HEK293 (cell line): ENCODE data around the gene CLEC14A.

Source experiments
- CTCF ChIA-PET: fragments of 350-600 bp; formaldehyde crosslinking; extraction: SDS; loops from one replicate; lab custom pipeline; 2021; ENCODE audit warnings: antibody characterized with exemption; lab: Yijun Ruan, JAX
- POLR2A ChIA-PET: fragments of 300-600 bp; formaldehyde crosslinking; extraction: SDS; loops from one replicate; lab custom pipeline; 2020; ENCODE audit warnings: antibody characterized with exemption, inconsistent platforms; lab: Yijun Ruan, JAX
- H3K27ac ChIP-seq: fragments of 200-500 bp; sonication (Bioruptor generic); 2 replicates; pipeline ENCODE4 v1.5.1; 2014; ENCODE audit warnings: low read depth, low read length, control low read depth, inconsistent platforms; ENCODE audit errors: extremely low read depth
- H3K36me3 ChIP-seq, 2 experiments: fragments of 200-500 bp in 1 of 2; sonication (Bioruptor generic) in 1 of 2; 1 replicate in 1 of 2; 2 replicates in 1 of 2; pipeline ENCODE4 v1.5.1; 2014 to 2017; ENCODE audit warnings: inconsistent platforms in 2 of 2, low read length in 2 of 2; ENCODE audit not compliant: control insufficient read depth in 2 of 2, insufficient read depth in 1 of 2
- H3K4me1 ChIP-seq: fragments of 200-500 bp; sonication (Bioruptor generic); 2 replicates; pipeline ENCODE4 v1.5.1; 2014; ENCODE audit warnings: mild to moderate bottlenecking, low read length, inconsistent platforms; ENCODE audit not compliant: control insufficient read depth, insufficient read depth
- H3K4me3 ChIP-seq: 2 replicates; pipeline ENCODE4 v1.5.1; 2011; ENCODE audit warnings: low read depth, mild to moderate bottlenecking, control low read depth, low read length, moderate library complexity
- H3K9me3 ChIP-seq: fragments of 200-500 bp; sonication (Bioruptor generic); 2 replicates; pipeline ENCODE4 v1.5.1; 2014; ENCODE audit warnings: low read depth, low read length, inconsistent platforms; ENCODE audit not compliant: control insufficient read depth, insufficient read depth
- EGR2 ChIP-seq: fragments of 450-650 bp; formaldehyde crosslinking; IDR thresholded peaks from 2 replicates; pipeline ENCODE4 v1.5.1; 2016; ENCODE audit warnings: low read depth, missing biosample characterization, missing genetic modification characterization
- FEZF1 ChIP-seq: fragments of 450-650 bp; formaldehyde crosslinking; IDR thresholded peaks from 2 replicates; pipeline ENCODE4 v1.5.1; 2016; ENCODE audit warnings: missing biosample characterization, missing genetic modification characterization
- GLIS1 ChIP-seq: fragments of 450-650 bp; formaldehyde crosslinking; IDR thresholded peaks from 2 replicates; pipeline ENCODE4 v1.5.1; 2016; ENCODE audit warnings: missing biosample characterization, missing genetic modification characterization
- KLF10 ChIP-seq: fragments of 450-650 bp; IDR thresholded peaks from 2 replicates; pipeline ENCODE4 v1.5.1; 2018; ENCODE audit warnings: missing biosample characterization, mild to moderate bottlenecking, missing genetic modification characterization
- KLF7 ChIP-seq: fragments of 450-650 bp; formaldehyde crosslinking; IDR thresholded peaks from 2 replicates; pipeline ENCODE4 v1.5.1; 2016; ENCODE audit warnings: missing biosample characterization, missing genetic modification characterization, borderline replicate concordance
- MZF1 ChIP-seq: fragments of 450-650 bp; formaldehyde crosslinking; IDR thresholded peaks from 2 replicates; pipeline ENCODE4 v1.5.1; 2017; ENCODE audit warnings: missing biosample characterization, missing genetic modification characterization, borderline replicate concordance
- PRDM1 ChIP-seq: fragments of 450-650 bp; formaldehyde crosslinking; IDR thresholded peaks from 2 replicates; pipeline ENCODE4; 2016; ENCODE audit warnings: missing biosample characterization, missing genetic modification characterization
- SCRT2 ChIP-seq: fragments of 450-650 bp; formaldehyde crosslinking; IDR thresholded peaks from 2 replicates; pipeline ENCODE4 v1.5.1; 2016; ENCODE audit warnings: missing biosample characterization, missing genetic modification characterization
- ZFP3 ChIP-seq: fragments of 450-650 bp; formaldehyde crosslinking; IDR thresholded peaks from 2 replicates; pipeline ENCODE4 v1.5.1; 2016; ENCODE audit warnings: low read depth, missing biosample characterization, missing genetic modification characterization
- ZNF140 ChIP-seq: fragments of 450-650 bp; formaldehyde crosslinking; IDR thresholded peaks from 2 replicates; pipeline ENCODE4 v1.5.1; 2016; ENCODE audit warnings: missing biosample characterization, missing genetic modification characterization
- ZNF239 ChIP-seq: fragments of 450-650 bp; formaldehyde crosslinking; IDR thresholded peaks from 2 replicates; pipeline ENCODE4 v1.5.1; 2016; ENCODE audit warnings: missing biosample characterization, missing genetic modification characterization
- ZNF26 ChIP-seq: fragments of 450-650 bp; formaldehyde crosslinking; IDR thresholded peaks from 2 replicates; pipeline ENCODE4 v1.5.1; 2016; ENCODE audit warnings: missing biosample characterization, missing genetic modification characterization
- ZNF354C ChIP-seq: fragments of 450-650 bp; formaldehyde crosslinking; IDR thresholded peaks from 2 replicates; pipeline ENCODE4 v1.5.1; 2016; ENCODE audit warnings: missing biosample characterization, missing genetic modification characterization, low read depth, borderline replicate concordance
- ZNF426 ChIP-seq: fragments of 450-650 bp; formaldehyde crosslinking; IDR thresholded peaks from 2 replicates; pipeline ENCODE4 v1.5.1; 2017; ENCODE audit warnings: missing biosample characterization, missing genetic modification characterization, mild to moderate bottlenecking, inconsistent platforms, moderate library complexity
- ZNF514 ChIP-seq: fragments of 450-650 bp; formaldehyde crosslinking; IDR thresholded peaks from 2 replicates; pipeline ENCODE4 v1.5.1; 2016; ENCODE audit warnings: missing biosample characterization, missing genetic modification characterization
- ZNF549 ChIP-seq: fragments of 450-650 bp; IDR thresholded peaks from 2 replicates; pipeline ENCODE4 v1.5.1; 2018; ENCODE audit warnings: missing biosample characterization, missing genetic modification characterization, mild to moderate bottlenecking, inconsistent platforms, moderate library complexity
- ZNF558 ChIP-seq: fragments of 450-650 bp; formaldehyde crosslinking; IDR thresholded peaks from 2 replicates; pipeline ENCODE4 v1.5.1; 2016; ENCODE audit warnings: missing biosample characterization, missing genetic modification characterization
- ZNF626 ChIP-seq: fragments of 450-650 bp; sonication (Bioruptor Pico); formaldehyde crosslinking; IDR thresholded peaks from 2 replicates; pipeline ENCODE4 v1.5.1; 2018; ENCODE audit warnings: missing biosample characterization, missing genetic modification characterization, inconsistent platforms
- ZNF639 ChIP-seq: fragments of 450-650 bp; formaldehyde crosslinking; IDR thresholded peaks from 2 replicates; pipeline ENCODE4 v1.5.1; 2016; ENCODE audit warnings: missing biosample characterization, missing genetic modification characterization
- ZNF76 ChIP-seq: fragments of 450-650 bp; formaldehyde crosslinking; IDR thresholded peaks from 2 replicates; pipeline ENCODE4; 2016; ENCODE audit warnings: low read depth, missing biosample characterization, missing genetic modification characterization, borderline replicate concordance
- ZSCAN23 ChIP-seq: fragments of 450-650 bp; formaldehyde crosslinking; IDR thresholded peaks from 2 replicates; pipeline ENCODE4 v1.5.1; 2016; ENCODE audit warnings: missing biosample characterization, missing genetic modification characterization
- TF ChIP-seq, protein P1 (sequence below): fragments of 450-650 bp; formaldehyde crosslinking; IDR thresholded peaks from 2 replicates; pipeline ENCODE4 v1.5.1; 2017; ENCODE audit warnings: missing biosample characterization, missing genetic modification characterization

The CLEC14A gene

DNA sequence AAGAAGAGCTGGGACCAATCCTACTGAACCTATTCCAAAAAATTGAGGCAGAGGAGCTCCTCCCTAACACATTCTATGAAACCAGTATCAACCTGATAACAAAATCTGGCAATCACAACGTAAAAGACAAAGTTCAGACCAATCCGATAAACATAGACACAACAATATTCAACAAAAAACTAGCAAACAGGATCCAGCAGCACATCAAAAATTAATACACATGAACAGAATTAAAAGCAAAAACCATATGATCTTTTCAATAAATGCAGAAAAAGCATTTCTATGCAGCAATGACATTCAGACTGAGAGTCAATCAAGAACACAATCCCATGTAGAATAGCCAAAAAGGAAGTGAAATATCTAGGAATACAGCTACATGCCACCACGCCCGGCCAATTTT, 7.0 kb upstream of the CLEC14A start:
- Histone ChIP-seq H3K36me3 (no peaks in the 10 kb centered on the region), H3K9me3 (no peaks in the 10 kb centered on the region), H3K4me3 (no peak overlapping the region)
- CTCF ChIA-PET: interaction anchor here (0.6 kb wide), 1 partner anchor 14 kb away, joined by 4 read pairs; no protein-coding TSS in a partner anchor
- POLR2A ChIA-PET: no interaction called here
- TF ChIP-seq FEZF1 (no peak), ZNF514 (tag by site-specific recombination) (no peak), ZNF549 (tag by site-specific recombination) (no peak), KLF7 (tag by site-specific recombination) (no peak), ZNF239 (tag by site-specific recombination) (no peak), ZNF76 (no peak), ZNF426 (tag by site-specific recombination) (no peak), GLIS1 (no peak), SCRT2 (no peak), ZFP3 (no peak), MZF1 (tag by site-specific recombination) (no peak), ZNF558 (no peak), EGR2 (tag by site-specific recombination) (no peak), PRDM1 (tag by site-specific recombination) (no peak), ZNF639 (tag by site-specific recombination) (no peak), ZNF626 (tag by site-specific recombination) (no peak), KLF10 (tag by site-specific recombination) (no peak), ZNF26 (tag by site-specific recombination) (no peak), ZSCAN23 (tag by site-specific recombination) (no peak)
- TF ChIP-seq, protein P1, sequence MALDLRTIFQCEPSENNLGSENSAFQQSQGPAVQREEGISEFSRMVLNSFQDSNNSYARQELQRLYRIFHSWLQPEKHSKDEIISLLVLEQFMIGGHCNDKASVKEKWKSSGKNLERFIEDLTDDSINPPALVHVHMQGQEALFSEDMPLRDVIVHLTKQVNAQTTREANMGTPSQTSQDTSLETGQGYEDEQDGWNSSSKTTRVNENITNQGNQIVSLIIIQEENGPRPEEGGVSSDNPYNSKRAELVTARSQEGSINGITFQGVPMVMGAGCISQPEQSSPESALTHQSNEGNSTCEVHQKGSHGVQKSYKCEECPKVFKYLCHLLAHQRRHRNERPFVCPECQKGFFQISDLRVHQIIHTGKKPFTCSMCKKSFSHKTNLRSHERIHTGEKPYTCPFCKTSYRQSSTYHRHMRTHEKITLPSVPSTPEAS (tag by site-specific recombination): no peak
- TF ChIP-seq, all 188 proteins: peak for 0
- no peak overlapping the region for H3K27ac ChIP-seq
- H3K4me1 ChIP-seq: no peaks in the 10 kb centered on the region

DNA sequence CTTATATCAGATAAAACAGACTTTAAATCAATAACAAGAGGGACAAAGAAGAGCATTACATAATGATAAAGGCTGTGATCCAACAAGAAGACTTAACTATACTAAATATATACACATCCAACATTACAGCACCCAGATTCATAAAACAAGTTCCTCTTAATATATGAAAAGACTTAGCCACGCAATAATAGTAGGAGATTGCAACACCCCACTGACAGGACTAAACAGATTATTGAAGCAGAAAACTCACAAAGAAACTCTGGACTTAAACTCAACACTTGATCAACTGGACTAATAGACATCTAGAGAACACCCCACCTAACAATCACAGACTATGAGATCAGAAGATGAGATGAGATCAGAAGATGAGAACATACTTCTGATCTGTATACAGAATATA, 5.7 kb upstream of the CLEC14A start:
- CTCF ChIA-PET: interaction anchor here (0.7 kb wide), 1 partner anchor 54 kb away, joined by 3 read pairs; no protein-coding TSS in a partner anchor
- H3K27ac ChIP-seq: no peak overlapping the region
- no peaks in the 10 kb centered on the region for H3K4me1 ChIP-seq
- no peaks in the 10 kb centered on the region for H3K9me3 ChIP-seq
- no peaks in the 10 kb centered on the region for H3K36me3 ChIP-seq
- TF ChIP-seq ZNF354C (no peak), ZNF140 (no peak)
- POLR2A ChIA-PET: no interaction called here
- H3K4me3 ChIP-seq: no peak overlapping the region
